ENCODE results near the gene NCAPH2.

DNA sequence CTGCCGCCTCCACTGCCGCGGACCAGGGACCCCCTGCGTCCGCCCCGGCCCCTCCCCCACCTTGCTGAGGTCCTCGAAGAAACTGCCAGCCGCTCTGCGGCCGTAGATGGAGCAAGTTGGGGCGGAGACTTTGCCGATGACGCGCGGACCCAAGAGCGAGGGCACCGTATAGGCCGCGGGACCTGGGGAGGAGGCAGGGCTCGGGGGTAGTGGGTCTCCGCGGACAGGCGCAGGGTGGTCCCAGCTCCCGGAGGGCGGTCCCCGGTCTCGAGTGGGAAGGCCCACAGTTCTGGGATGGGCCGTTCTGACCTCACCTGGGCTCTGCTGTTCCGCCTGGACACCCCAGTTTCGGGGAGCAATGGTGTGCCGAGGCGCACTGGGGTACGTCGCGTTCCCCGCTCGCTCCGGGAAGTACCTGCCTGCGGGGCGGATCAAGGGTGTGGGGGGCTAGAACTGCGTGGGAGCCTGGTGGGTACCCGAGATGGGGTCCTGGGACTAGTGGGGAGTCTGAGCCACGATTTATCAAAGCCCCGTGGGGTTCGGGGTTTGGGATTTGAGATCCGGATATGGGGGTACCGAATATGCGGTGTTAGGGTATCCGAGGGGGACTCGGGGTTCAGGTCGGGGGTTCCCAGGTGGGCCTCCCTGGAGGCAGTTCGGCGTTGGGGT, 23.0 kb downstream of the NCAPH2 start:
- no peak for TF ChIP-seq ZFP3 (CRISPR knock-in tag; IDR thresholded peaks at IDR 0.05)
- no peak for TF ChIP-seq ZNF565 (CRISPR knock-in tag; conservative IDR thresholded peaks at IDR 0.05; ENCODE audit: low read depth)
- TF ChIP-seq, protein P1, sequence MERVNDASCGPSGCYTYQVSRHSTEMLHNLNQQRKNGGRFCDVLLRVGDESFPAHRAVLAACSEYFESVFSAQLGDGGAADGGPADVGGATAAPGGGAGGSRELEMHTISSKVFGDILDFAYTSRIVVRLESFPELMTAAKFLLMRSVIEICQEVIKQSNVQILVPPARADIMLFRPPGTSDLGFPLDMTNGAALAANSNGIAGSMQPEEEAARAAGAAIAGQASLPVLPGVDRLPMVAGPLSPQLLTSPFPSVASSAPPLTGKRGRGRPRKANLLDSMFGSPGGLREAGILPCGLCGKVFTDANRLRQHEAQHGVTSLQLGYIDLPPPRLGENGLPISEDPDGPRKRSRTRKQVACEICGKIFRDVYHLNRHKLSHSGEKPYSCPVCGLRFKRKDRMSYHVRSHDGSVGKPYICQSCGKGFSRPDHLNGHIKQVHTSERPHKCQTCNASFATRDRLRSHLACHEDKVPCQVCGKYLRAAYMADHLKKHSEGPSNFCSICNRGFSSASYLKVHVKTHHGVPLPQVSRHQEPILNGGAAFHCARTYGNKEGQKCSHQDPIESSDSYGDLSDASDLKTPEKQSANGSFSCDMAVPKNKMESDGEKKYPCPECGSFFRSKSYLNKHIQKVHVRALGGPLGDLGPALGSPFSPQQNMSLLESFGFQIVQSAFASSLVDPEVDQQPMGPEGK (CRISPR knock-in tag; IDR thresholded peaks at IDR 0.05; ENCODE audit: borderline replicate concordance) = no peak
- no peak for TF ChIP-seq ZNF70 (CRISPR knock-in tag; IDR thresholded peaks at IDR 0.05)
- no peak for TF ChIP-seq RARB (CRISPR knock-in tag; IDR thresholded peaks at IDR 0.05)
- TF ChIP-seq ZFP30 (CRISPR knock-in tag; IDR thresholded peaks at IDR 0.05) = no peak

All from SK-N-SH treated with all-trans-retinoic acid at 6 μM for 48 hours (cell line).